Measurements from ENCODE around the gene CACNB4. TPM values are rescaled to one million over a fixed set of nuclear protein-coding genes. Genes with fewer than 3 reads are reported as not detected.

CACNB4 gene
- total and polyA plus RNA-seq, 2 of the 4 experiments (the other 2 are of a cell fraction): 0.12 to 0.36 TPM

GRCh38 chr2:151907286-151908203 is 191.3 kb downstream of the CACNB4 start (continued):
- no peak for TF ChIP-seq MXI1 (IDR thresholded peaks at IDR 0.05; ENCODE audit: borderline replicate concordance, low read depth, low read length)

DNA sequence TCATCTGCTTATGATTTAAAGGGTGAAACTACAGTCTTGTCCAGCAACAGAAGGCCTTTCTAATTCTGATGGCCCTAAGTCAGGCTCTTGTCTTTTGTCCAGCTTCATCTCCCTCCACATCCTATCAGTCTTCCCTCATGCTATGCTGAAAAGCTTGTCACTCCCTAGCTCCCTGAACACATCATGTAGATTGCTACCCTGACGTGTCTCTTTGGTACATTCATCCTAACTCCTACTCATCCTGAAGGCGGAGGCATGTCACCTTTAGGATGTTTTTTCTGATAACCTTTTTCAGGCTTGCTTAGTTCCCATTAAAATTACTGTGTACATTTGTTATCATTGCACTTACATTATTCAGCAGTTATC is 192.2 kb downstream of the CACNB4 start:
- Histone ChIP-seq H3K36me3 (ENCODE audit: control insufficient read depth, insufficient read depth, low read length) (no peaks in the 10 kb centered on the region), H2BK120ac (ENCODE audit: low read depth, low read length) (no peak overlapping the region), H4K91ac (ENCODE audit: insufficient read depth, low read depth, low read length) (no peak overlapping the region), H3K9me3 (ENCODE audit: control insufficient read depth, insufficient read depth, low read length) (no peaks in the 10 kb centered on the region), H4K8ac (ENCODE audit: low read depth in 2 of 2, low read length in 2 of 2) (no peak overlapping the region), H2BK5ac (ENCODE audit: low read depth, low read length, poor library complexity, severe bottlenecking) (no peak overlapping the region), H3K14ac (replicated peaks; ENCODE audit: low read depth, low read length) (no peak overlapping the region), H3K4me3 (ENCODE audit: insufficient read depth, low read depth, low read length) (no peak overlapping the region), H3K27me3 (ENCODE audit: control insufficient read depth, insufficient read depth, low read length) (no peaks in the 10 kb centered on the region), H3K56ac (ENCODE audit: extremely low read depth, insufficient read depth, low read length) (no peak overlapping the region), H4K5ac (ENCODE audit: low read depth, low read length) (no peak overlapping the region), H2AK9ac (replicated peaks; ENCODE audit: low read depth, low read length, poor library complexity) (no peak overlapping the region), H4K20me1 (ENCODE audit: insufficient read depth, low read length) (no peaks in the 10 kb centered on the region), H3K9me1 (ENCODE audit: insufficient read depth, low read length) (no peaks in the 10 kb centered on the region), H3K27ac (ENCODE audit: insufficient read depth, low read length) (no peak overlapping the region), H3K4me1 (ENCODE audit: control insufficient read depth, insufficient read depth, low read length) (no peaks in the 10 kb centered on the region), H3K79me1 (ENCODE audit: low read depth in 1 of 2, low read length in 2 of 2) (no peaks in the 10 kb centered on the region), H2BK15ac (ENCODE audit: low read depth, low read length) (no peak overlapping the region), H3K4ac (ENCODE audit: low read depth, low read length) (no peak overlapping the region), H2AFZ (replicated peaks; ENCODE audit: low read length, poor library complexity) (no peak overlapping the region), H2AK5ac (ENCODE audit: low read depth, low read length) (no peak overlapping the region), H2BK20ac (ENCODE audit: low read depth, low read length) (no peak overlapping the region), H3K9ac (ENCODE audit: low read depth, low read length) (no peak overlapping the region), H3K4me2 (ENCODE audit: low read depth, low read length) (no peak overlapping the region), H3K23ac (ENCODE audit: low read depth, low read length) (no peak overlapping the region), H3K18ac (ENCODE audit: low read depth, low read length) (no peak overlapping the region)
- dilution Hi-C loops (cut with HindIII; ENCODE audit: low sequenced_read_pairs, unreplicated experiment): no loop called here
- in situ Hi-C loops (cut with MboI; ENCODE audit: low sequenced_read_pairs): no loop called here
- no peak for TF ChIP-seq BHLHE40 (IDR thresholded peaks at IDR 0.05; ENCODE audit: low read depth, low read length)
- TF ChIP-seq MAFK (IDR thresholded peaks at IDR 0.05; ENCODE audit: low read depth, low read length): no peak
- no peak for TF ChIP-seq SMC3 (IDR thresholded peaks at IDR 0.05; ENCODE audit: low read depth, low read length)
- TF ChIP-seq, protein P1, sequence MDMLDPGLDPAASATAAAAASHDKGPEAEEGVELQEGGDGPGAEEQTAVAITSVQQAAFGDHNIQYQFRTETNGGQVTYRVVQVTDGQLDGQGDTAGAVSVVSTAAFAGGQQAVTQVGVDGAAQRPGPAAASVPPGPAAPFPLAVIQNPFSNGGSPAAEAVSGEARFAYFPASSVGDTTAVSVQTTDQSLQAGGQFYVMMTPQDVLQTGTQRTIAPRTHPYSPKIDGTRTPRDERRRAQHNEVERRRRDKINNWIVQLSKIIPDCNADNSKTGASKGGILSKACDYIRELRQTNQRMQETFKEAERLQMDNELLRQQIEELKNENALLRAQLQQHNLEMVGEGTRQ (IDR thresholded peaks at IDR 0.05; ENCODE audit: low read depth, low read length): no peak
- no peak for TF ChIP-seq MAZ (IDR thresholded peaks at IDR 0.05; ENCODE audit: borderline replicate concordance, low read depth, low read length)
- TF ChIP-seq, protein P2, sequence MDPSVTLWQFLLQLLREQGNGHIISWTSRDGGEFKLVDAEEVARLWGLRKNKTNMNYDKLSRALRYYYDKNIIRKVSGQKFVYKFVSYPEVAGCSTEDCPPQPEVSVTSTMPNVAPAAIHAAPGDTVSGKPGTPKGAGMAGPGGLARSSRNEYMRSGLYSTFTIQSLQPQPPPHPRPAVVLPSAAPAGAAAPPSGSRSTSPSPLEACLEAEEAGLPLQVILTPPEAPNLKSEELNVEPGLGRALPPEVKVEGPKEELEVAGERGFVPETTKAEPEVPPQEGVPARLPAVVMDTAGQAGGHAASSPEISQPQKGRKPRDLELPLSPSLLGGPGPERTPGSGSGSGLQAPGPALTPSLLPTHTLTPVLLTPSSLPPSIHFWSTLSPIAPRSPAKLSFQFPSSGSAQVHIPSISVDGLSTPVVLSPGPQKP (IDR thresholded peaks at IDR 0.05; ENCODE audit: borderline replicate concordance, low read depth, low read length): no peak
- TF ChIP-seq RAD21 (IDR thresholded peaks at IDR 0.05; ENCODE audit: low read length): no peak
- TF ChIP-seq CEBPB (IDR thresholded peaks at IDR 0.05; ENCODE audit: low read depth, low read length): no peak
- TF ChIP-seq RCOR1 (IDR thresholded peaks at IDR 0.05; ENCODE audit: insufficient replicate concordance, low read length): no peak
- TF ChIP-seq RFX5 (IDR thresholded peaks at IDR 0.05; ENCODE audit: low read depth, low read length): no peak
- no peak for TF ChIP-seq NFE2L2 (IDR thresholded peaks at IDR 0.05; ENCODE audit: low read depth, low read length)
- ATAC-seq (ENCODE audit: low read depth) (no peak), DNase-seq (no peak)
- ChIA-PET POLR2A (ENCODE audit: unreplicated experiment) (no interaction called here), CTCF (no interaction called here)
- intact Hi-C loops (cut with micrococcal nuclease): no loop called here
- no CpG with 5 or more reads among the region's 2 CpGs for WGBS, 2 experiments (ENCODE audit: extremely low coverage in 2 of 2, insufficient read length in 1 of 2)
- no TSS peak for BruUV-seq (replicated peaks)
